Activated B cell treated with CpG ODN at 0.5 μM for 24 hours (primary cell): Measurements from ENCODE around the gene OSBPL8. TPM values are rescaled to one million over a fixed set of nuclear protein-coding genes. Genes with fewer than 3 reads are reported as not detected.

Experiments used
- ATAC-seq: fragments of 200-7000 bp; cut with Tn5 transposase; one replicate; pipeline ENCODE4 v1.10.0; 2021; ENCODE audit warnings: low read depth, mild to moderate bottlenecking, moderate library complexity
- CTCF ChIA-PET: fragments of 350-600 bp; sonication (Branson Sonifier 250); formaldehyde crosslinking; loops from one replicate; lab custom pipeline; 2021; ENCODE audit warnings: antibody characterized with exemption; lab: Charles Lee
- POLR2A ChIA-PET: fragments of 350-600 bp; sonication (Branson Sonifier 250); formaldehyde crosslinking; loops from one replicate; lab custom pipeline; 2021; ENCODE audit warnings: antibody characterized with exemption; lab: Charles Lee
- DNase-seq: peaks from one replicate; pipeline ENCODE4 v3.0.0; 2022
- H3K27ac Mint-ChIP-seq: one replicate; pipeline ENCODE4 v1.8.0; 2020; ENCODE audit warnings: mixed read lengths
- H3K27me3 Mint-ChIP-seq: one replicate; pipeline ENCODE4 v1.8.0; 2021; ENCODE audit warnings: mixed read lengths
- H3K36me3 Mint-ChIP-seq: one replicate; pipeline ENCODE4 v1.8.0; 2021; ENCODE audit warnings: low read depth, mixed read lengths
- H3K4me1 Mint-ChIP-seq: one replicate; pipeline ENCODE4 v1.8.0; 2021; ENCODE audit warnings: mixed read lengths
- H3K4me3 Mint-ChIP-seq: one replicate; pipeline ENCODE4 v1.8.0; 2020; ENCODE audit warnings: mild to moderate bottlenecking, mixed read lengths
- H3K9me3 Mint-ChIP-seq: one replicate; pipeline ENCODE4 v1.8.0; 2020; ENCODE audit warnings: mixed read lengths
- intact Hi-C: fragments of 100-400 bp; cut with micrococcal nuclease; formaldehyde crosslinking; loops from one replicate; pipeline ENCODE4 v1.15.1; 2024
- total RNA-seq: library from RNA; stranded (reverse); gene quantifications from 2 replicates; pipeline ENCODE4 v1.2.3, GENCODE V29; 2022
- TF ChIP-seq, protein P1 (sequence below): fragments of 200-600 bp; IDR thresholded peaks from one replicate; pipeline ENCODE4 v1.8.0; 2022; ENCODE audit warnings: antibody characterized with exemption, mild to moderate bottlenecking

OSBPL8 gene
- total RNA-seq, 1 donor from 2014 or later, result 79.6 TPM

GRCh38 chr12:76318773-76319594, 240.6 kb downstream of the OSBPL8 start:
- no peaks in the 10 kb centered on the region for H3K9me3 Mint-ChIP-seq
- peaks cover 2% of the 10 kb centered on the region for H3K27me3 Mint-ChIP-seq
- ATAC-seq, result no peak
- no peaks in the 10 kb centered on the region for H3K4me1 Mint-ChIP-seq
- POLR2A ChIA-PET, result no interaction called here
- H3K4me3 Mint-ChIP-seq, result no peak overlapping the region
- CTCF ChIA-PET, result no interaction called here
- intact Hi-C loops, result no loop called here
- no peak overlapping the region for H3K27ac Mint-ChIP-seq
- TF ChIP-seq, protein P1, sequence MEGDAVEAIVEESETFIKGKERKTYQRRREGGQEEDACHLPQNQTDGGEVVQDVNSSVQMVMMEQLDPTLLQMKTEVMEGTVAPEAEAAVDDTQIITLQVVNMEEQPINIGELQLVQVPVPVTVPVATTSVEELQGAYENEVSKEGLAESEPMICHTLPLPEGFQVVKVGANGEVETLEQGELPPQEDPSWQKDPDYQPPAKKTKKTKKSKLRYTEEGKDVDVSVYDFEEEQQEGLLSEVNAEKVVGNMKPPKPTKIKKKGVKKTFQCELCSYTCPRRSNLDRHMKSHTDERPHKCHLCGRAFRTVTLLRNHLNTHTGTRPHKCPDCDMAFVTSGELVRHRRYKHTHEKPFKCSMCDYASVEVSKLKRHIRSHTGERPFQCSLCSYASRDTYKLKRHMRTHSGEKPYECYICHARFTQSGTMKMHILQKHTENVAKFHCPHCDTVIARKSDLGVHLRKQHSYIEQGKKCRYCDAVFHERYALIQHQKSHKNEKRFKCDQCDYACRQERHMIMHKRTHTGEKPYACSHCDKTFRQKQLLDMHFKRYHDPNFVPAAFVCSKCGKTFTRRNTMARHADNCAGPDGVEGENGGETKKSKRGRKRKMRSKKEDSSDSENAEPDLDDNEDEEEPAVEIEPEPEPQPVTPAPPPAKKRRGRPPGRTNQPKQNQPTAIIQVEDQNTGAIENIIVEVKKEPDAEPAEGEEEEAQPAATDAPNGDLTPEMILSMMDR, result no peak
- DNase-seq, result no peak
- H3K36me3 Mint-ChIP-seq, result no peaks in the 10 kb centered on the region

DNA sequence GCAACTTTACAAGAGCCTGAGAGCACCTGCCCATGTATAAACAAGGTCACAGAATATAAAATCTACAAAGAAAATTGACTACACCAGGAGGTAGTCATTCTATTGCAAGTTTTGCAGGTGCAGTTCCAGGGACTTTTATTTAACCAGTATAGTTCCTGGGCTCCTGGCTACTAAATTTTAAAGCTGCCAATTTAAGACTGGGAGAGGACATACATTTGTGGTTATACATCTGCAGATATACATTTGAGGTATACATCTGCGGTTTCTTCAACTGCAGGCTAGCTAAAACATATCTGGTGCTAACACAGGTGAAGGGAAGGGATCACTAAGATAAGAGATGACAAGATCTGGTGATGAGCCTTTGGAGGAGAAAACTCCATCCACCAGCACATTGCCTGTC, 241.6 kb downstream of the OSBPL8 start:
- ChIA-PET CTCF (no interaction called here), POLR2A (no interaction called here)
- H3K27ac Mint-ChIP-seq, result no peak overlapping the region
- ATAC-seq (no peak), DNase-seq (no peak)
- no peaks in the 10 kb centered on the region for H3K4me1 Mint-ChIP-seq
- H3K36me3 Mint-ChIP-seq, result no peaks in the 10 kb centered on the region
- intact Hi-C loops, result no loop called here
- TF ChIP-seq, protein P1, result no peak
- no peaks in the 10 kb centered on the region for H3K9me3 Mint-ChIP-seq
- peaks cover 3% of the 10 kb centered on the region for H3K27me3 Mint-ChIP-seq
- H3K4me3 Mint-ChIP-seq, result no peak overlapping the region

DNA sequence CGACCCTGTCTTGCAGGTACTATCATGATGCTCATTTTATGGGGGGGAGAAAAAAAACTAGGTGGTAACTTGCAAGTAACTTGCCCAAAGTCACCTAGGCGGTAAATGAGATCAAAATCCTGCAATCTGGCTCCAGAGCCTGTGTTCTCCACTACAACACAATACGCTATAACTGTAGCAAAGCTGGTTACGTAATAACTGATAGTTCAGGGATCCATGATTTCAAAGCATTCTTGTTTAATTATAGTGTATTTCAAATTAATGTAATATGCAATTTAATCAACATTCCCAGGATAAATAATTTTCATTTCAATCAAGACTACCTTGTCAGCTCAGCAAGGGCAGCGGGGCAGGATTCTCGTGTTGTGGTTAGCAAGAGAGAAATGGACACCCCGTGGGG, 243.1 kb downstream of the OSBPL8 start:
- ChIA-PET POLR2A (no interaction called here), CTCF (no interaction called here)

DNA sequence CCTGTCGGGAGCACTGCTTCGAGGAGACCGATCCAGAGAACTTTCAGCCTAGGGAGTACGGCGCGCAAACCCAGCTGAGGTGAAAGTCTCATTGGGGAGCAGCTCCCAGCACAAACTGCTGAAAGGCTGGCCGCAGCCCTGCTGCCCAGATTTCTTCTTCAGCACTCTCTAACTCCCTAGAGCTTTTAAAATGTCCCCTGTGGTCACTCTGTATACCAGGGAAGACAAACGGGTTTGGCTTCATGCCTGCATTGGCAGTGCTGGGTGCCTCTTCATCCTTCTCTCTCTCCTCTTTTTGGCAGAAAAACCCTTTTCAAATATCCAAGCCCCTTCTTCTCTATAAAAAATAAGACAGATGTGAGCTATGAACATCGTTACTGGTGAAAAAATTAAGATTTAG, 246.3 kb downstream of the OSBPL8 start:
- ATAC-seq (no peak), DNase-seq (no peak)
- Mint-ChIP-seq H3K36me3 (no peaks in the 10 kb centered on the region), H3K27ac (no peak overlapping the region), H3K4me1 (no peaks in the 10 kb centered on the region), H3K9me3 (no peaks in the 10 kb centered on the region), H3K27me3 (peaks cover 21% of the 10 kb centered on the region), H3K4me3 (no peak overlapping the region)
- POLR2A ChIA-PET, result no interaction called here
- TF ChIP-seq, protein P1, result no peak
- intact Hi-C loops, result no loop called here
- CTCF ChIA-PET, result no interaction called here

More for the DNA sequence above, 243.1 kb downstream of the OSBPL8 start:
- H3K9me3 Mint-ChIP-seq, result no peaks in the 10 kb centered on the region
- TF ChIP-seq, protein P1, result no peak
- ATAC-seq, result no peak
- intact Hi-C loops, result no loop called here
- H3K27ac Mint-ChIP-seq, result no peak overlapping the region
- no peaks in the 10 kb centered on the region for H3K4me1 Mint-ChIP-seq
- peaks cover 10% of the 10 kb centered on the region for H3K27me3 Mint-ChIP-seq
- H3K36me3 Mint-ChIP-seq, result no peaks in the 10 kb centered on the region
- H3K4me3 Mint-ChIP-seq, result no peak overlapping the region
- no peak for DNase-seq

DNA sequence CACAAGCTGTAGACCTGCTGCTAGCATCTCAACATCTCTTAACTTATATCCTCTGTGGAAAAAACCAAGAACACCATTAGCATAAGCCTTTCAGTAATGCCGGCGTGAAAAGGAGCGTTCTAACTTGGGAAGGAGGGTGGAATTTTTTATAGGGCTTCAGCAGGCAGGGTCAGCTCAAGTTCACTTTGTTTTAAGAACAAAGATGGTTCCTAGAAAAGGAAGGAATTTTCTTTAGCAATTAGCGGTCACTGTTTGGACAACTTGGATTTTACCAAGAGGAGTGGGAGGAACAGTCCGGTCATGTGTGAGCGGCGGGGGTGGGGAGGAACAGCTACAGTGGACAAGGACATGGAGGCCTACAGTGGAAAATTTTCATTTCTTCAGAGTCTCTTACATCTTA, 247.3 kb downstream of the OSBPL8 start:
- Mint-ChIP-seq H3K27ac (no peak overlapping the region), H3K36me3 (no peaks in the 10 kb centered on the region), H3K27me3 (peaks cover 21% of the 10 kb centered on the region), H3K4me1 (no peaks in the 10 kb centered on the region), H3K9me3 (no peaks in the 10 kb centered on the region), H3K4me3 (no peak overlapping the region)
- ChIA-PET POLR2A (no interaction called here), CTCF (no interaction called here)
- TF ChIP-seq, protein P1, result no peak
- DNase-seq (no peak), ATAC-seq (no peak)
- intact Hi-C loops, result no loop called here
